HEK293 (cell line): ENCODE measurements around the gene RMC1.

Experiments
- ZNF121 ChIP-seq: fragments of 450-650 bp; formaldehyde crosslinking; IDR thresholded peaks from 2 replicates; pipeline ENCODE4 v1.5.1; 2016; ENCODE audit warnings: missing biosample characterization, missing genetic modification characterization
- ZNF521 ChIP-seq: fragments of 450-650 bp; formaldehyde crosslinking; IDR thresholded peaks from 2 replicates; pipeline ENCODE4 v1.5.1; 2017; ENCODE audit warnings: missing biosample characterization, mild to moderate bottlenecking, missing genetic modification characterization

- no peak for TF ChIP-seq ZNF121 (tag by site-specific recombination)
- no peak for TF ChIP-seq ZNF521 (tag by site-specific recombination)
These were observed 62.7 kb downstream of the RMC1 start for GRCh38 chr18:23565916-23566547.
